Osteoblast (primary cell): Measurements from ENCODE around the gene SPIN2B. TPM values are rescaled to one million over a fixed set of nuclear protein-coding genes. Genes with fewer than 3 reads are reported as not detected.

ENCODE experiments used
- DNase-seq: peaks from one replicate; pipeline ENCODE4 v3.0.0; 2011; ENCODE audit warnings: low spot score, mixed read lengths; ENCODE audit not compliant: insufficient read length; ENCODE audit errors: missing footprints
- H2AFZ ChIP-seq: 2 replicates; pipeline ENCODE4 v1.6.0; 2011; ENCODE audit warnings: mild to moderate bottlenecking, low read length
- H3K27ac ChIP-seq: 2 replicates; pipeline ENCODE4 v1.5.1; 2011; ENCODE audit warnings: mild to moderate bottlenecking, low read depth, low read length, moderate library complexity
- H3K27me3 ChIP-seq: 2 replicates; pipeline ENCODE4 v1.6.0; 2012; ENCODE audit warnings: mild to moderate bottlenecking, control low read depth, inconsistent platforms, low read length, moderate library complexity; ENCODE audit not compliant: insufficient read depth
- H3K36me3 ChIP-seq: 2 replicates; pipeline ENCODE4 v1.5.1; 2011; ENCODE audit warnings: mild to moderate bottlenecking, low read length, control low read depth, moderate library complexity; ENCODE audit not compliant: insufficient read depth
- H3K4me1 ChIP-seq: 2 replicates; pipeline ENCODE4 v1.5.1; 2011; ENCODE audit warnings: mild to moderate bottlenecking, low read length, control low read depth, moderate library complexity; ENCODE audit not compliant: insufficient read depth
- H3K4me2 ChIP-seq: 2 replicates; pipeline ENCODE4 v1.6.0; 2011; ENCODE audit warnings: mild to moderate bottlenecking, low read length; ENCODE audit not compliant: insufficient read depth
- H3K4me3 ChIP-seq: fragments of 200-600 bp; sonication (generic); 3 replicates; pipeline ENCODE4 v1.5.1; 2012; ENCODE audit warnings: mild to moderate bottlenecking, low read length, inconsistent platforms; ENCODE audit not compliant: insufficient read depth
- H3K79me2 ChIP-seq: 2 replicates; pipeline ENCODE4 v1.6.0; 2012; ENCODE audit warnings: mild to moderate bottlenecking, low read length, control low read depth, inconsistent platforms; ENCODE audit not compliant: insufficient read depth
- H3K9me3 ChIP-seq: 2 replicates; pipeline ENCODE4 v1.5.1; 2011; ENCODE audit warnings: low read depth, low read length, control low read depth
- H4K20me1 ChIP-seq: 2 replicates; pipeline ENCODE4 v1.6.0; 2012; ENCODE audit warnings: mild to moderate bottlenecking, low read length, control low read depth; ENCODE audit not compliant: insufficient read depth
- total RNA-seq: library from RNA; depleted of rRNA; stranded (reverse); fragments of >200 nt; gene quantifications from 2 replicates; pipeline ENCODE4 v1.2.3, GENCODE V29; 2012
- TF ChIP-seq, protein P1 (sequence below): IDR thresholded peaks from 2 replicates; pipeline ENCODE4 v1.5.1; 2011; ENCODE audit warnings: mild to moderate bottlenecking, low read depth, low read length, moderate library complexity; ENCODE audit errors: extremely low read depth

The SPIN2B gene
- total RNA-seq, 1 donor, result 10.1 TPM

DNA sequence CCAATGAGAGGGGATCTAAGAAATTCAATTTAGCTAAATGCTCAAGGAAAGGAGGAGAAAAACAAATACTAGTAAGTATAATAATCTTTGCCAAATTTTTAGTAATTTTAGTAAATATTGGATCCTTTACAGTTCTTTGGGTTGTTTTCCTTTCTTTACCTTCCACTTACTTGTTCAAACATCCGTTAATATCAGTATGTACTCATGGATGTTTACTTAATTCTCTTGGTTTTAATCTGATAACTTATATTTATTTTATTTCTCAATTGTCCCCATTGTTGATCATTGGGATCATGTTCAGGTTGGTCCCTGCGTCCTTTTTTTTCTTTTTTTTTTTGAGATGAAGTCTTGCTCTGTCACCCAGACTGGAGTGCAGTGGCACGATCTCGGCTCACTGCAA, 46.9 kb downstream of the SPIN2B start:
- H3K79me2 ChIP-seq, result no peaks in the 10 kb centered on the region
- H3K36me3 ChIP-seq, result no peaks in the 10 kb centered on the region
- H3K4me3 ChIP-seq, result no peak overlapping the region
- H3K27me3 ChIP-seq, result no peaks in the 10 kb centered on the region
- H4K20me1 ChIP-seq, result no peaks in the 10 kb centered on the region
- no peak overlapping the region for H3K27ac ChIP-seq
- no peak overlapping the region for H2AFZ ChIP-seq
- H3K4me1 ChIP-seq, result no peaks in the 10 kb centered on the region
- H3K4me2 ChIP-seq, result no peak overlapping the region
- no peaks in the 10 kb centered on the region for H3K9me3 ChIP-seq
- TF ChIP-seq, protein P1, sequence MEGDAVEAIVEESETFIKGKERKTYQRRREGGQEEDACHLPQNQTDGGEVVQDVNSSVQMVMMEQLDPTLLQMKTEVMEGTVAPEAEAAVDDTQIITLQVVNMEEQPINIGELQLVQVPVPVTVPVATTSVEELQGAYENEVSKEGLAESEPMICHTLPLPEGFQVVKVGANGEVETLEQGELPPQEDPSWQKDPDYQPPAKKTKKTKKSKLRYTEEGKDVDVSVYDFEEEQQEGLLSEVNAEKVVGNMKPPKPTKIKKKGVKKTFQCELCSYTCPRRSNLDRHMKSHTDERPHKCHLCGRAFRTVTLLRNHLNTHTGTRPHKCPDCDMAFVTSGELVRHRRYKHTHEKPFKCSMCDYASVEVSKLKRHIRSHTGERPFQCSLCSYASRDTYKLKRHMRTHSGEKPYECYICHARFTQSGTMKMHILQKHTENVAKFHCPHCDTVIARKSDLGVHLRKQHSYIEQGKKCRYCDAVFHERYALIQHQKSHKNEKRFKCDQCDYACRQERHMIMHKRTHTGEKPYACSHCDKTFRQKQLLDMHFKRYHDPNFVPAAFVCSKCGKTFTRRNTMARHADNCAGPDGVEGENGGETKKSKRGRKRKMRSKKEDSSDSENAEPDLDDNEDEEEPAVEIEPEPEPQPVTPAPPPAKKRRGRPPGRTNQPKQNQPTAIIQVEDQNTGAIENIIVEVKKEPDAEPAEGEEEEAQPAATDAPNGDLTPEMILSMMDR, result no peak
- DNase-seq, result no peak

DNA sequence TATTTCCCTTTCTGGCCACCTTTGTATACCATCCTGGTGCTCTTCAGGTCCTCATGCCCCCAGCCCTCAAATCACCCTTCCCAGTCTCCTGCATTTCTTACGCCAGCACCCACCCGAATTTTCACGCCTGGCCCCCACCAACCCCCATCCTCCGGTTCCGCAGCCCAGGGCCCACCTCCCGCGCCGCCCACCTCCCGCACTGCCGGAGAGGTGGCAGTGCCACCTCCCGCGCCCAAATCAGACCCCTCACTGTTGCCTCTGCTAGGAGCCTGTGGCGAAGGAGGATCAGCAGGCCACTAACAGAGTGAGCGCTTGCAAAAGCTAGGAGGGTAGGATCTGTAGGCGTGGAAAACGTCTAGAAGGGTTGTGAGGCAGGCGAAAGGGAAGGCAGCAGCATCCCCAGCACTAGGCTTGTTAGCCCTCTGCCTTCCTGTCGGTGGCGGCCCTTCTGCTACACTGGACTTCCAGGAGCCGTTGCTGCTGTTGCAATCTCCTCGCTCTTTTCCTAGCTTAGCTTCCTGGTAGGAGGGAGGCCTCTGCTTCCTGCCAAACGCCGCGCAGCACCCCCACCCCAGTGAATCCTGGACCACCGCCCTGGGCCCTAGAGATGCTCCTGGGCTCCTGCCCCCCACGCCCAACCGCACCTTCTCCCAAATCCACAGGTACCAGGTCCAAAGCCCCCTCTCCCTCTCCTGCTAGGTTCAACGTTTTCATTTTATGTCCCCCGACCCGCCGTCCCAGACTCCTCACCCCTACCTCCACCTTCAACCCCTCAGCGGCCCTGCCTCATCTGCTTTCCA, 51.0 kb downstream of the SPIN2B start:
- no peak overlapping the region for H3K4me3 ChIP-seq
- no peak overlapping the region for H2AFZ ChIP-seq
- no peaks in the 10 kb centered on the region for H3K36me3 ChIP-seq
- no peak overlapping the region for H3K4me2 ChIP-seq
- H3K79me2 ChIP-seq, result no peaks in the 10 kb centered on the region
- TF ChIP-seq, protein P1, result no peak
- no peak for DNase-seq
- H3K27ac ChIP-seq, result no peak overlapping the region
- no peaks in the 10 kb centered on the region for H3K9me3 ChIP-seq
- peaks cover 3% of the 10 kb centered on the region for H3K27me3 ChIP-seq
- H3K4me1 ChIP-seq, result no peaks in the 10 kb centered on the region
- H4K20me1 ChIP-seq, result no peaks in the 10 kb centered on the region

Other genes with a start within 250 kb of the SPIN2B start
- gene SPIN3, start 126.0 kb downstream of the SPIN2B start, total RNA-seq, result 10.9 and 11.2 TPM in 2 replicates
- 0.59 and 1.4 TPM in 2 replicates for gene SPIN2A, start 15.8 kb upstream of the SPIN2B start, total RNA-seq
- under 0.01 TPM in 1 of 2 replicates, not detected in the other for gene FAAH2, start 165.2 kb upstream of the SPIN2B start, total RNA-seq